MM.1S (cell line): ENCODE results near the gene ZFYVE28.

Experiments
- CTCF ChIP-seq: fragments of 300-600 bp; sonication (generic); IDR thresholded peaks from 2 replicates; pipeline ENCODE4 v1.5.1; 2016; ENCODE audit warnings: antibody characterized with exemption, low read length, mixed read lengths
- EZH2 ChIP-seq: fragments of 300-600 bp; sonication (generic); optimal IDR thresholded peaks from 2 replicates; pipeline ENCODE3; 2017; ENCODE audit warnings: low read depth, mild to moderate bottlenecking, antibody characterized with exemption, low read length, mixed read lengths

DNA sequence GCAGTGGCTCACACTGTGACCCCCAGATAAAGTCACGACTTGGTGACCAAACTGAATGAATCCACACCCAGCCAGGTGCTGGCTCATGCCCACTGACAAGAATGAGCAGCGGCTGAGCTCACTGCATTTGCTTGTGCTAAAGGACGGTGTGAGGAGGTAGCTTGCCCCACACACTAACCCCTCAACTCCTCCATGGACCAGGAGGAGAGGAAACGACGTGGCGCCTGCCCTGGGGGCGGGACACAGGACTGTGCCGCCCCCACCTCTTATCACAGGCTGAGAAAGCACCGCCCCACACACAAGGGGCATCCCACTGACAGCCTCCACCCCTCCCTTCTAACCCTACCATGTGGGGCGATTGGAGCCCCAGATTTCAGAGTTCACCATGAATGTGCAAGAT lies 43.0 kb downstream of the ZFYVE28 start:
- no peak for TF ChIP-seq EZH2
- no peak for TF ChIP-seq CTCF
